Measurements from ENCODE around the gene PDE2A. TPM values are rescaled to one million over a fixed set of nuclear protein-coding genes. Genes with fewer than 3 reads are reported as not detected.

PDE2A gene
- total RNA-seq, 1 experiment from 2014 or later: 9.6 TPM

GRCh38 chr11:72553706-72554105, 120.5 kb downstream of the PDE2A start:
- ChIA-PET POLR2A (ENCODE audit: unreplicated experiment) (no interaction called here), CTCF (no interaction called here)
- BruUV-seq (replicated peaks): no TSS peak
- no peaks in the 10 kb centered on the region for H4K20me1 ChIP-seq (ENCODE audit: insufficient read depth)
- DNase-seq: no peak
- no peak overlapping the region for H2AFZ ChIP-seq
- no peaks in the 10 kb centered on the region for H3K36me3 ChIP-seq (ENCODE audit: low read depth)
- TF ChIP-seq CTCF (conservative IDR thresholded peaks at IDR 0.05): no peak
- no peak for TF ChIP-seq EZH2 (IDR thresholded peaks at IDR 0.05; ENCODE audit: low read depth)
- H3K4me3 ChIP-seq: no peak overlapping the region
- H3K27ac ChIP-seq: no peak overlapping the region
- intact Hi-C loops (cut with micrococcal nuclease; ENCODE audit: unreplicated experiment): no loop called here
- no peaks in the 10 kb centered on the region for H3K79me2 ChIP-seq (ENCODE audit: low read depth)
- no peaks in the 10 kb centered on the region for H3F3A ChIP-seq (ENCODE audit: insufficient read depth, low read depth)
- no peaks in the 10 kb centered on the region for H3K9me2 ChIP-seq (ENCODE audit: insufficient read depth)
- H3K27me3 ChIP-seq (ENCODE audit: insufficient read depth, low read depth): peaks cover 15% of the 10 kb centered on the region
- H3K4me1 ChIP-seq (replicated peaks; ENCODE audit: insufficient read depth): no peaks in the 10 kb centered on the region
- no peak overlapping the region for H3K4me2 ChIP-seq
- no peaks in the 10 kb centered on the region for H3K9me3 ChIP-seq (ENCODE audit: insufficient read depth, low read depth)

GRCh38 chr11:72552399-72552910, 121.8 kb downstream of the PDE2A start:
- Histone ChIP-seq H3K36me3 (ENCODE audit: low read depth) (no peaks in the 10 kb centered on the region), H3K27ac (no peak overlapping the region), H3K27me3 (ENCODE audit: insufficient read depth, low read depth) (peaks cover 15% of the 10 kb centered on the region), H3K4me1 (replicated peaks; ENCODE audit: insufficient read depth) (no peaks in the 10 kb centered on the region), H3K79me2 (ENCODE audit: low read depth) (no peaks in the 10 kb centered on the region), H2AFZ (no peak overlapping the region), H3K4me3 (no peak overlapping the region), H4K20me1 (ENCODE audit: insufficient read depth) (no peaks in the 10 kb centered on the region), H3K9me2 (ENCODE audit: insufficient read depth) (no peaks in the 10 kb centered on the region), H3K9me3 (ENCODE audit: insufficient read depth, low read depth) (no peaks in the 10 kb centered on the region), H3F3A (ENCODE audit: insufficient read depth, low read depth) (no peaks in the 10 kb centered on the region), H3K4me2 (no peak overlapping the region)
- POLR2A ChIA-PET (ENCODE audit: unreplicated experiment): no interaction called here
- no TSS peak for BruUV-seq (replicated peaks)
- intact Hi-C loops (cut with micrococcal nuclease; ENCODE audit: unreplicated experiment): no loop called here
- DNase-seq: peak in 1 of 2 experiments; percentile 21
- TF ChIP-seq CTCF (conservative IDR thresholded peaks at IDR 0.05) (no peak), EZH2 (IDR thresholded peaks at IDR 0.05; ENCODE audit: low read depth) (no peak)
- CTCF ChIA-PET: no interaction called here

- Histone ChIP-seq H3K36me3 (ENCODE audit: low read depth) (no peaks in the 10 kb centered on the region), H4K20me1 (ENCODE audit: insufficient read depth) (no peaks in the 10 kb centered on the region), H3K4me1 (replicated peaks; ENCODE audit: insufficient read depth) (no peaks in the 10 kb centered on the region), H3K27ac (no peak overlapping the region), H3K27me3 (ENCODE audit: insufficient read depth, low read depth) (peaks cover 15% of the 10 kb centered on the region), H3F3A (ENCODE audit: insufficient read depth, low read depth) (no peaks in the 10 kb centered on the region), H2AFZ (no peak overlapping the region), H3K9me3 (ENCODE audit: insufficient read depth, low read depth) (no peaks in the 10 kb centered on the region), H3K4me2 (no peak overlapping the region), H3K4me3 (no peak overlapping the region), H3K9me2 (ENCODE audit: insufficient read depth) (no peaks in the 10 kb centered on the region), H3K79me2 (ENCODE audit: low read depth) (no peaks in the 10 kb centered on the region)
- intact Hi-C loops (cut with micrococcal nuclease; ENCODE audit: unreplicated experiment): no loop called here
- BruUV-seq (replicated peaks): no TSS peak
- CTCF ChIA-PET: interaction anchor here (0.6 kb wide), 1 partner anchor 335 kb away, joined by 4 read pairs; the partner anchor contains the start of gene FOLR2
- TF ChIP-seq EZH2 (IDR thresholded peaks at IDR 0.05; ENCODE audit: low read depth): no peak
- DNase-seq: peak in 1 of 2 experiments; percentile 22
- POLR2A ChIA-PET (ENCODE audit: unreplicated experiment): no interaction called here
These were observed 122.7 kb downstream of the PDE2A start for GRCh38 chr11:72551571-72551970.

- no peaks in the 10 kb centered on the region for H3F3A ChIP-seq (ENCODE audit: insufficient read depth, low read depth)
- peaks cover 8% of the 10 kb centered on the region; the same call in 1 of the 2 replicates for H3K27me3 ChIP-seq (ENCODE audit: insufficient read depth, low read depth)
- H3K4me3 ChIP-seq: no peak overlapping the region
- no peaks in the 10 kb centered on the region for H4K20me1 ChIP-seq (ENCODE audit: insufficient read depth)
- TF ChIP-seq EZH2 (IDR thresholded peaks at IDR 0.05; ENCODE audit: low read depth) (no peak), CTCF (conservative IDR thresholded peaks at IDR 0.05) (no peak)
- no peak overlapping the region for H2AFZ ChIP-seq
- no peaks in the 10 kb centered on the region for H3K79me2 ChIP-seq (ENCODE audit: low read depth)
- DNase-seq: no peak
- no peaks in the 10 kb centered on the region for H3K9me3 ChIP-seq (ENCODE audit: insufficient read depth, low read depth)
- H3K4me1 ChIP-seq (replicated peaks; ENCODE audit: insufficient read depth): no peaks in the 10 kb centered on the region
- ChIA-PET POLR2A (ENCODE audit: unreplicated experiment) (no interaction called here), CTCF (interaction anchor here (0.8 kb wide), 1 partner anchor 44 kb away, joined by 3 read pairs; no protein-coding TSS in a partner anchor)
- no peak overlapping the region for H3K27ac ChIP-seq
- intact Hi-C loops (cut with micrococcal nuclease; ENCODE audit: unreplicated experiment): no loop called here
- H3K36me3 ChIP-seq (ENCODE audit: low read depth): no peaks in the 10 kb centered on the region
- H3K9me2 ChIP-seq (ENCODE audit: insufficient read depth): no peaks in the 10 kb centered on the region
- no TSS peak for BruUV-seq (replicated peaks)
- no peak overlapping the region for H3K4me2 ChIP-seq
These were observed 125.8 kb downstream of the PDE2A start for GRCh38 chr11:72548463-72548862.

Measured in PC-9 (cell line).